Endothelial cell of umbilical vein (primary cell): ENCODE data around the gene LGALS3BP. TPM values are rescaled to one million over a fixed set of nuclear protein-coding genes. Genes with fewer than 3 reads are reported as not detected.

Experiments
- BruUV-seq: library from RNA; stranded (reverse); fragments of 400-500 nt; replicated peaks from 2 replicates; lab custom pipeline; 2021; lab: Mats Ljungman, UMichigan
- CTCF ChIA-PET: fragments of 300-600, 350-600 bp; sonication (Branson Sonifier 250); formaldehyde crosslinking; loops from one replicate; lab custom pipeline; 2021; ENCODE audit warnings: antibody characterized with exemption, inconsistent platforms; lab: Charles Lee
- POLR2A ChIA-PET: fragments of 300-600, 350-600 bp; sonication (Branson Sonifier 250); formaldehyde crosslinking; loops from one replicate; lab custom pipeline; 2021; ENCODE audit warnings: antibody characterized with exemption, inconsistent platforms; lab: Charles Lee
- DNase-seq: peaks from one replicate; pipeline ENCODE4 v3.0.0-alpha.2; 2011; ENCODE audit warnings: low read depth, low spot score
- FAIRE-seq: peaks from 2 replicates; lab custom pipeline; 2011; peaks lifted over from hg19 to GRCh38; lab: Jason Lieb, UNC
- H2AFZ ChIP-seq: 2 replicates; pipeline ENCODE4 v1.6.0; 2012; ENCODE audit warnings: low read depth, low read length, control low read depth, inconsistent platforms
- H3K27ac ChIP-seq: 2 replicates; pipeline ENCODE4 v1.5.1; 2011; ENCODE audit warnings: low read depth, mild to moderate bottlenecking, control low read depth, low read length, moderate library complexity; ENCODE audit not compliant: insufficient read depth
- H3K27me3 ChIP-seq, 2 experiments: 2 replicates each; pipeline versions ENCODE4 v1.6.0 to v1.6.1; 2011; ENCODE audit warnings: low read length in 2 of 2, mixed read lengths in 1 of 2; ENCODE audit not compliant: control insufficient read depth in 2 of 2, insufficient read depth in 2 of 2
- H3K36me3 ChIP-seq, 2 experiments: 2 replicates in 1 of 2; 3 replicates in 1 of 2; pipeline ENCODE4 v1.5.1; 2011; ENCODE audit warnings: low read length in 2 of 2, mild to moderate bottlenecking in 1 of 2, moderate library complexity in 1 of 2; ENCODE audit not compliant: control insufficient read depth in 2 of 2, insufficient read depth in 2 of 2; ENCODE audit errors: extremely low read depth in 1 of 2
- H3K4me1 ChIP-seq: 3 replicates; pipeline ENCODE4 v1.5.1; 2011; ENCODE audit warnings: mild to moderate bottlenecking, low read length; ENCODE audit not compliant: control insufficient read depth, insufficient read depth; ENCODE audit errors: extremely low read depth
- H3K4me2 ChIP-seq: 2 replicates; pipeline ENCODE4 v1.6.1; 2011; ENCODE audit warnings: low read length, control low read depth, mixed read lengths; ENCODE audit not compliant: insufficient read depth
- H3K4me3 ChIP-seq, 3 experiments: fragments of 200-600 bp in 1 of 3; sonication (generic), shearing (Covaris generic) in 1 of 3; replicated peaks in 1 of 3; 2 replicates each; pipeline ENCODE4 v1.5.1; 2011 to 2016; ENCODE audit warnings: control low read depth in 3 of 3, low read length in 3 of 3, mild to moderate bottlenecking in 2 of 3, inconsistent platforms in 1 of 3, low read depth in 1 of 3, moderate library complexity in 1 of 3; ENCODE audit not compliant: insufficient read depth in 1 of 3
- H3K79me2 ChIP-seq: 2 replicates; pipeline ENCODE4 v1.6.0; 2012; ENCODE audit warnings: low read length, inconsistent platforms; ENCODE audit not compliant: control insufficient read depth, insufficient read depth
- H3K9ac ChIP-seq: replicated peaks from 2 replicates; pipeline ENCODE3; 2011; ENCODE audit warnings: low read length, control low read depth; ENCODE audit not compliant: insufficient read depth; ENCODE audit errors: extremely low read depth
- H3K9me1 ChIP-seq: replicated peaks from 3 replicates; pipeline ENCODE4 v1.6.0; 2011; ENCODE audit warnings: mild to moderate bottlenecking, low read length; ENCODE audit not compliant: control insufficient read depth, insufficient read depth; ENCODE audit errors: extremely low read depth
- H3K9me3 ChIP-seq: replicated peaks from 2 replicates; pipeline ENCODE4 v1.5.1; 2012; ENCODE audit warnings: low read length, inconsistent platforms; ENCODE audit not compliant: control insufficient read depth, insufficient read depth
- H4K20me1 ChIP-seq: replicated peaks from 2 replicates; pipeline ENCODE3; 2011; ENCODE audit warnings: mild to moderate bottlenecking, low read length; ENCODE audit not compliant: control insufficient read depth, insufficient read depth; ENCODE audit errors: extremely low read depth
- FOS ChIP-seq: IDR thresholded peaks from 2 replicates; pipeline ENCODE4 v1.6.1; 2011; ENCODE audit warnings: mild to moderate bottlenecking, low read length, moderate library complexity, borderline replicate concordance; ENCODE audit not compliant: insufficient read depth
- MYC ChIP-seq: IDR thresholded peaks from one replicate; pipeline ENCODE4 v1.6.1; 2011; ENCODE audit warnings: mild to moderate bottlenecking, low read depth, low read length
- POLR2A ChIP-seq: IDR thresholded peaks from 2 replicates; pipeline ENCODE4 v1.6.1; 2012; ENCODE audit warnings: low read depth, mild to moderate bottlenecking, control low read depth, low read length
- POLR2AphosphoS5 ChIP-seq: IDR thresholded peaks from 2 replicates; pipeline ENCODE4 v1.6.1; 2012; ENCODE audit warnings: low read depth, mild to moderate bottlenecking, control low read depth, low read length, moderate library complexity; ENCODE audit not compliant: insufficient read depth
- dilution Hi-C: fragments of 300-500 bp; cut with MboI; formaldehyde crosslinking; loops from one replicate; pipeline ENCODE4 v1.15.0; 2019; ENCODE audit warnings: low sequenced_read_pairs; ENCODE audit not compliant: extremely low pct_ligation_motif_present
- intact Hi-C: fragments of 100-400 bp; cut with micrococcal nuclease; formaldehyde crosslinking; loops from one replicate; pipeline ENCODE4 v1.10.0; 2022
- polyA plus RNA-seq, 4 experiments: library from polyadenylated mRNA; depleted of rRNA in 3 of 4; stranded (reverse) in 3 of 4; unstranded in 1 of 4; fragments of >200 nt; gene quantifications; 2 replicates each; pipeline versions ENCODE4 v1.2.1 to v1.2.3, GENCODE V29; 2011 to 2012; ENCODE audit warnings: missing spikeins in 1 of 4
- total RNA-seq: library from RNA; stranded (reverse); gene quantifications from 2 replicates; pipeline ENCODE4 v1.2.3, GENCODE V29; 2021
- TF ChIP-seq, protein P1 (sequence below), 2 donors: IDR thresholded peaks; 1 replicate in 1 of 2; 2 replicates in 1 of 2; pipeline ENCODE4 v1.5.1; 2011; ENCODE audit warnings: low read length in 2 of 2, mild to moderate bottlenecking in 2 of 2, moderate library complexity in 2 of 2, control low read depth in 1 of 2, inconsistent platforms in 1 of 2, low read depth in 1 of 2; ENCODE audit not compliant: insufficient read depth in 1 of 2; ENCODE audit errors: extremely low read depth in 1 of 2

Gene LGALS3BP
- total and polyA plus RNA-seq, 2 donors (not counting 3 experiments of a cell fraction or from before 2014, with no cell fraction given): 0.77 to 1.3 TPM

DNA sequence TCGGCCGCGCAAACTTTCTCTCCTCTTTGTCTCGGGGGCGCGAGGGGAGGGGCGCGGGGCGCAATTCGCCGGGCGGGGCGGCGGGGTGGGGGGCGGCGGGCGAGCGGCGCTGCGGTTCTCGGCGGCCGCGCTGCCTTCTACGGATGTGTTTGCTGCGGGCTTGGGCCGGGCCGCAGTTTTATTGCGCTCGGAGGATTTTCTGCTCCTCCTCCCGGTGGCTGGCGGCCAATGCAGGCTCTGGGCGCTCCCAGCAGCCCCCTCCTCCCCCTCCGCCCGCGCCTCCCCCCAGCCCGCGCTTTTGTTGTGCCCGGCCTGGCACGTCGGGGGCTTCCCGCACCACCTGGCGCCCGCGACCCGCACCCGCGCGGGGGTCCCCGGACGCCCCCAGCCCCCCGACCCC lies 54.5 kb downstream of the LGALS3BP start, which contains the start of gene TIMP2:
TIMP2 (minus strand) TSS at position 154 of the 400 bp plus-strand sequence. CDS start 299 bp downstream, outside the sequence.
- ChIA-PET POLR2A (no interaction called here), CTCF (interaction anchor here (0.9 to 1.3 kb wide), 2 partner anchors 46 to 59 kb away, joined by 3 read pairs; no protein-coding TSS in a partner anchor)
- peaks cover 5% of the 10 kb centered on the region for H4K20me1 ChIP-seq
- H3K9me3 ChIP-seq: no peaks in the 10 kb centered on the region
- H3K4me2 ChIP-seq: peak within 1 kb of the TSS; percentile 59
- peaks cover 13% of the 10 kb centered on the region for H3K4me1 ChIP-seq
- H3K27ac ChIP-seq: peak within 1 kb of the TSS; percentile 64
- peaks cover 43% of the 10 kb centered on the region for H3K79me2 ChIP-seq
- H3K9me1 ChIP-seq: no peaks in the 10 kb centered on the region
- BruUV-seq: no TSS peak
- dilution Hi-C loops: no loop called here
- FAIRE-seq: peak; percentile 26
- peak within 1 kb of the TSS; percentile 59 for H3K9ac ChIP-seq
- H2AFZ ChIP-seq: peak within 1 kb of the TSS; percentile 62
- DNase-seq: peak; percentile 86
- TF ChIP-seq POLR2AphosphoS5: peak; percentile 81
- no peak for TF ChIP-seq MYC
- no peak for TF ChIP-seq FOS
- TF ChIP-seq, protein P1, sequence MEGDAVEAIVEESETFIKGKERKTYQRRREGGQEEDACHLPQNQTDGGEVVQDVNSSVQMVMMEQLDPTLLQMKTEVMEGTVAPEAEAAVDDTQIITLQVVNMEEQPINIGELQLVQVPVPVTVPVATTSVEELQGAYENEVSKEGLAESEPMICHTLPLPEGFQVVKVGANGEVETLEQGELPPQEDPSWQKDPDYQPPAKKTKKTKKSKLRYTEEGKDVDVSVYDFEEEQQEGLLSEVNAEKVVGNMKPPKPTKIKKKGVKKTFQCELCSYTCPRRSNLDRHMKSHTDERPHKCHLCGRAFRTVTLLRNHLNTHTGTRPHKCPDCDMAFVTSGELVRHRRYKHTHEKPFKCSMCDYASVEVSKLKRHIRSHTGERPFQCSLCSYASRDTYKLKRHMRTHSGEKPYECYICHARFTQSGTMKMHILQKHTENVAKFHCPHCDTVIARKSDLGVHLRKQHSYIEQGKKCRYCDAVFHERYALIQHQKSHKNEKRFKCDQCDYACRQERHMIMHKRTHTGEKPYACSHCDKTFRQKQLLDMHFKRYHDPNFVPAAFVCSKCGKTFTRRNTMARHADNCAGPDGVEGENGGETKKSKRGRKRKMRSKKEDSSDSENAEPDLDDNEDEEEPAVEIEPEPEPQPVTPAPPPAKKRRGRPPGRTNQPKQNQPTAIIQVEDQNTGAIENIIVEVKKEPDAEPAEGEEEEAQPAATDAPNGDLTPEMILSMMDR (IDR thresholded peaks at IDR 0.05; ENCODE audit: extremely low read depth in 1 of 2, insufficient read depth in 1 of 2, low read depth in 1 of 2, low read length in 2 of 2): peak in 1 of 2 donors; percentile 20
- peak; percentile 83 for TF ChIP-seq POLR2A
- H3K27me3 ChIP-seq: no peaks in the 10 kb centered on the region
- peak within 1 kb of the TSS; percentile 54 to 78 (median 59) for H3K4me3 ChIP-seq
- no peaks in the 10 kb centered on the region for H3K36me3 ChIP-seq
- intact Hi-C loops: loop anchor here (1.0 to 2.0 kb wide), 4 partner anchors 9 to 62 kb away; no protein-coding TSS in a partner anchor
